ENCODE data around the gene NUP98.

The NUP98 gene

GRCh38 chr11:3641191-3641590 lies 156.2 kb downstream of the NUP98 start:
- DNase-seq (ENCODE audit: low spot score), result no peak

- DNase-seq (ENCODE audit: low spot score), result no peak
Observed at GRCh38 chr11:3639841-3640240, 157.5 kb downstream of the NUP98 start.

GRCh38 chr11:3638513-3638912 lies 158.8 kb downstream of the NUP98 start:
- no peak for DNase-seq (ENCODE audit: low spot score)

- DNase-seq (ENCODE audit: low spot score), result no peak
Observed at GRCh38 chr11:3637201-3637600, 160.2 kb downstream of the NUP98 start.

GRCh38 chr11:3635641-3636375 lies 161.5 kb downstream of the NUP98 start:
- DNase-seq (ENCODE audit: low spot score), result no peak

GRCh38 chr11:3632070-3632660 lies 165.2 kb downstream of the NUP98 start:
- DNase-seq (ENCODE audit: low spot score), result no peak

- DNase-seq (ENCODE audit: low spot score), result no peak
Observed at GRCh38 chr11:3631331-3631730, 166.0 kb downstream of the NUP98 start.

GRCh38 chr11:3627291-3627690 lies 170.1 kb downstream of the NUP98 start:
- DNase-seq (ENCODE audit: low spot score), result no peak

- no peak for DNase-seq (ENCODE audit: low spot score)
Observed at GRCh38 chr11:3626250-3626960, 170.9 kb downstream of the NUP98 start.

Measured in germinal center (tissue), 1 donor.